Activated naive CD4-positive, alpha-beta T cell (primary cell): ENCODE data around the gene PDK1.
A peak's percentile ranks its signal among the peaks of the same experiment; 100 is the strongest.
"Not testable (repeated sequence)": the region's sequence is repeated elsewhere in the genome, so short reads cannot be mapped to it uniquely, and the experiment has no call there.

Experiments used
- DNase-seq, 4 experiments: peaks; one replicate each; lab custom pipeline; 2025; lab: John Stamatoyannopoulos, UW

PDK1 gene

GRCh38 chr2:172552547-172553291, 3.2 kb upstream of the PDK1 start:
- no peak for DNase-seq

GRCh38 chr2:172554352-172555271, 1.3 kb upstream of the PDK1 start:
- DNase-seq = no peak

GRCh38 chr2:172555272-172555521, 693 bp upstream of the PDK1 start:
- DNase-seq = no peak

- DNase-seq = peak; percentile 9 to 43 (median 26)
These were observed 569 bp downstream of the PDK1 start for GRCh38 chr2:172556284-172557033.

GRCh38 chr2:172558372-172558771, 2.5 kb downstream of the PDK1 start:
- DNase-seq = no peak

GRCh38 chr2:172560721-172561120, 4.8 kb downstream of the PDK1 start:
- no peak for DNase-seq

GRCh38 chr2:172561270-172561669, 5.4 kb downstream of the PDK1 start:
- no peak for DNase-seq

GRCh38 chr2:172562298-172562697, 6.4 kb downstream of the PDK1 start:
- DNase-seq = no peak

- no peak for DNase-seq
These were observed 8.5 kb downstream of the PDK1 start for GRCh38 chr2:172564376-172564775.

GRCh38 chr2:172571245-172571644, 15.4 kb downstream of the PDK1 start:
- no peak for DNase-seq

- DNase-seq = no peak
These were observed 17.1 kb downstream of the PDK1 start for GRCh38 chr2:172572981-172573380.

GRCh38 chr2:172574965-172575364, 19.1 kb downstream of the PDK1 start:
- DNase-seq = no peak

- no peak for DNase-seq
These were observed 22.2 kb downstream of the PDK1 start for GRCh38 chr2:172578054-172578453.

GRCh38 chr2:172578860-172579512, 23.1 kb downstream of the PDK1 start:
- no peak for DNase-seq

- DNase-seq = no peak
These were observed 24.7 kb downstream of the PDK1 start for GRCh38 chr2:172580544-172580943.

GRCh38 chr2:172582656-172583055, 26.8 kb downstream of the PDK1 start:
- no peak for DNase-seq

GRCh38 chr2:172586245-172586891, 30.5 kb downstream of the PDK1 start:
- no peak for DNase-seq

- not testable (repeated sequence) for DNase-seq
These were observed 31.3 kb downstream of the PDK1 start for GRCh38 chr2:172587231-172587630.

GRCh38 chr2:172588931-172589330, 33.0 kb downstream of the PDK1 start:
- no peak for DNase-seq

- not testable (repeated sequence) for DNase-seq
These were observed 35.5 kb downstream of the PDK1 start for GRCh38 chr2:172591386-172591785.

- not testable (repeated sequence) for DNase-seq
These were observed 36.3 kb downstream of the PDK1 start for GRCh38 chr2:172592190-172592589.

GRCh38 chr2:172596776-172597175, 40.9 kb downstream of the PDK1 start:
- no peak for DNase-seq
